GM19372 (cell line): ENCODE data around the gene TK2.
"Not testable (repeated sequence)": the region's sequence is repeated elsewhere in the genome, so short reads cannot be mapped to it uniquely, and the experiment has no call there.

ENCODE experiments used
- ATAC-seq: cut with Tn5 transposase; IDR thresholded peaks from one replicate; pipeline ENCODE4 v1.9.1; 2021; ENCODE audit warnings: mild to moderate bottlenecking, low read depth, moderate library complexity; ENCODE audit not compliant: unreplicated experiment

TK2 gene

GRCh38 chr16:66509576-66509975 lies 40.3 kb downstream of the TK2 start:
- no peak for ATAC-seq

GRCh38 chr16:66508914-66509496 lies 40.9 kb downstream of the TK2 start:
- ATAC-seq: no peak

GRCh38 chr16:66508248-66508913 lies 41.5 kb downstream of the TK2 start:
- no peak for ATAC-seq

DNA sequence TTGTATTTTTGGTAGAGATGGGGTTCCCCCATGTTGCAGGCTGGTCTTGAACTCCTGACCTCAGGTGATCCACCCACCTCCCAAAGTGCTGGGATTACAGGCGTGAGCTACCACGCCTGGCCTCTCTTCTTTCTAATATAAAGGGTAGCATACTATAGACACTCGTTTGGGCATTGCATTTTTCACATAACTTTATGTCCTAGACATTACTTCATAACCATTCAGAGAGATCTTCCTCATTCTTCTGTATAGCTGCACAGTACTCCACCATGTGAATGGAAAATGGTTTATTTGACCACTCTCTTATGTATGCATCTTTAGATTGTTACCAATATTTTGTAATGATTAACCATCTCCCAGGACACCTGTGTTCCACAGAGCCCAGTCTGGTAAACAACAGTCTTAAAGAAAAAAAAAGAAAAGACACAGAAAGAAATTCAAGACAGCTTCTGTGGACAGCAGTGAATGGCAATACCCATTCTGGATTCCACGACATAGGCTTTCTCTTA lies 42.1 kb downstream of the TK2 start:
- ATAC-seq: no peak

- no peak for ATAC-seq
These were observed 46.3 kb downstream of the TK2 start for GRCh38 chr16:66503612-66504011.

GRCh38 chr16:66503030-66503429 lies 46.9 kb downstream of the TK2 start:
- no peak for ATAC-seq

- ATAC-seq: no peak
These were observed 47.7 kb downstream of the TK2 start for GRCh38 chr16:66502020-66502913.

DNA sequence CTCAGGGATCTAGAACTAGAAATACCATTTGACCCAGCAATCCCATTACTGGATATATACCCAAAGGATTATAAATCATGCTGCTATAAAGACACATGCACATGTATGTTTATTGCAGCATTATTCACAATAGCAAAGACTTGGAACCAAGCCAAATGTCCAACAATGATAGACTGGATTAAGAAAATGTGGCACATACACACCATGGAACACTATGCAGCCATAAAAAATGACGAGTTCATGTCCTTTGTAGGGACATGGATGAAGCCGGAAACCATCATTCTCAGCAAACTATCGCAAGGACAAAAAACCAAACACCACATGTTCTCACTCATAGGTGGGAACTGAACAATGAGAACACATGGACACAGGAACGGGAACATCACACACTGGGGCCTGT lies 48.4 kb downstream of the TK2 start:
- not testable (repeated sequence) for ATAC-seq

- ATAC-seq: not testable (repeated sequence)
These were observed 52.0 kb downstream of the TK2 start for GRCh38 chr16:66497921-66498320.

GRCh38 chr16:66496226-66496625 lies 53.7 kb downstream of the TK2 start:
- not testable (repeated sequence) for ATAC-seq

GRCh38 chr16:66495440-66495839 lies 54.5 kb downstream of the TK2 start:
- no peak for ATAC-seq

GRCh38 chr16:66494916-66495315 lies 55.0 kb downstream of the TK2 start:
- no peak for ATAC-seq

GRCh38 chr16:66493490-66494401 lies 56.2 kb downstream of the TK2 start:
- no peak for ATAC-seq

DNA sequence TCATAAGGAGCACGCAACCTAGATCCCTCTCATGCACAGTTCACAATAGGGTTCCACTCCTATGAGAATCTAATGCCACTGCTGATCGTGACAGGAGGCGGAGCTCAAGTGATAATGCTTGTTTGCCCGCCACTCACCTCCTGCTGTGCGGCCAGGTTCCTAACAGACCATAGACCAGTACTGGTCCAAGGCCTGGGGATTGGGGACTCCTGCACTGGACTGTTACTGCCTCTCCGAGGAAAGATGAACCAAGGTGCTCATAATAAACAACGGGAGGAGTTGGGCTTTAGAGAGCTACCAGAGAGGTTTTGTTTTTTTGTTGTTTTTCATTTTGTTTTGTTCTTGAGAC lies 58.2 kb downstream of the TK2 start:
- no peak for ATAC-seq

- ATAC-seq: no peak
These were observed 58.9 kb downstream of the TK2 start for GRCh38 chr16:66490774-66491715.

GRCh38 chr16:66489818-66490217 lies 60.1 kb downstream of the TK2 start:
- ATAC-seq: no peak

GRCh38 chr16:66489385-66489784 lies 60.5 kb downstream of the TK2 start:
- ATAC-seq: no peak

DNA sequence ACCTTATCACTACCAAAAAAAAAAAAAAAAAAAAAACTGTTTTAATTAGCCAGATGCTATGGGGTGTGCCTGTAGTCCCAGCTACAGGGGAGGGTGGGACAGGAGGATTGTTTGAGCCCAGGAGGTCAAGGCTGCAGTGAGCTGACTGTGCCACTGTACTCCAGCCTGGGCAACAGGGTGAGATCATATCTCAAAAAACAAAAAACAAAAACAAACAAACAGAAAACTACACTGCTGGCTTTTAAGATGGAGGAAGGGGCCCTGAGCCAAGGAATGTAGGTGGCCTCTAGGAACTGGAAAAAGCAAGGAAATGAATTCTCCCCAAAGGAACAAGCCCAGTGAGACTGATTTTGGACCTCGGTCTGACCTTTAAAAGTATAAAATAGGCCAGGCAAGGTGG lies 61.4 kb downstream of the TK2 start:
- ATAC-seq: no peak

DNA sequence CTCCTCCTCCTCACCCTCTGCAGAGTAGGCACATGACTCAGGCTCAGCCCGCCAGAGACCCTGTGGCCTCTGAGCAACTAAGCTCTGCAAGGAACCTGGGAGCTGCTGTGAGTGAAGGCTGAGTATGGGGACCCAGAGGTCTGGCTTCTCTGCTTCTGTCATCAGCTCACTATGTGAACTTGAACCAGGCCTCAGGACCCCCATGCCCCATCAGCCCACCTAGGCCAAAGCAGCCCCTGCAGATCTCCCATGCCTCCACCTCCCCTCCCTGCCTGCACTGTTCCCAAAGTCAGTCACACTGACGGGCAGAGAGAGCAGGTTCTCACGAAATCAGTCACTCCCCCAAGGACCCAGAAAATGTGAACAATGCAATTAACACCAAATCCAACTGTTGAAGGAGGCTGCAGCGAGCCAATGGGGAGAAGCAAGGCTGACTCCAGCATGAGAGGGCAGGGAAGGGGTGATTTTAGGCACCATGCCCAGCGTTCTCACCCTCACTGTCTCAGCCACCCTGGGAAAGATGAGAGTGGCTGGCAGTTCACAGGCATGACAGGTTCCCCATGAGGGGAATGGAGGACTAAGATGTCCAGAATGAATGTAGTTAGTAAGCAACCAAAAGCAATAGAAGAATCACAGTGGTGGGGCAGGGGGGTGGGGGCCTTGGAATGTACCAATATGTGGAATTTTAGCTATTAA lies 62.2 kb downstream of the TK2 start:
- no peak for ATAC-seq
